GM12878 (cell line): ENCODE data around the gene RPL7L1. TPM values are rescaled to one million over a fixed set of nuclear protein-coding genes. Genes with fewer than 3 reads are reported as not detected.
A peak's percentile ranks its signal among the peaks of the same experiment; 100 is the strongest.

Source experiments
- ATAC-seq: fragments of 200-7000 bp; cut with Tn5 transposase; 3 replicates; pipeline ENCODE4 v1.9.1; 2020; ENCODE audit warnings: mild to moderate bottlenecking, moderate library complexity
- BruUV-seq: library from RNA; stranded (reverse); fragments of 400-500 nt; replicated peaks from 2 replicates; lab custom pipeline; 2021; lab: Mats Ljungman, UMichigan
- CTCF ChIA-PET: fragments of 300-600 bp; sonication (Branson Sonifier 250); formaldehyde crosslinking; extraction: SDS; loops from one replicate; lab custom pipeline; 2021; ENCODE audit warnings: inconsistent platforms; lab: Yijun Ruan, JAX
- POLR2A ChIA-PET: fragments of 350-600 bp; formaldehyde crosslinking; extraction: SDS; loops from one replicate; lab custom pipeline; 2021; ENCODE audit warnings: inconsistent platforms; lab: Charles Lee
- RAD21 ChIA-PET: fragments of 300-600 bp; sonication (Branson Sonifier 250); formaldehyde crosslinking; loops from one replicate; lab custom pipeline; 2023; ENCODE audit warnings: antibody characterized with exemption; ENCODE audit not compliant: unreplicated experiment; lab: Charles Lee
- SMC1A ChIA-PET: fragments of 300-600 bp; sonication (Branson Sonifier 250); formaldehyde crosslinking; loops from one replicate; lab custom pipeline; 2023; ENCODE audit not compliant: unreplicated experiment, uncharacterized antibody; lab: Charles Lee
- DNase-seq: peaks from one replicate; pipeline ENCODE4 v3.0.0-alpha.2; 2011; ENCODE audit warnings: low read depth, low spot score
- FAIRE-seq: peaks from 3 replicates; lab custom pipeline; 2011; peaks lifted over from hg19 to GRCh38; lab: Jason Lieb, UNC
- H2AFZ ChIP-seq: 2 replicates; pipeline ENCODE4 v1.6.0; 2011; ENCODE audit warnings: low read depth, low read length, control low read depth; ENCODE audit not compliant: control insufficient read depth
- H3K27ac ChIP-seq: 2 replicates; pipeline ENCODE4 v1.5.1; 2011; ENCODE audit warnings: control low read depth; ENCODE audit not compliant: control insufficient read depth, insufficient read depth
- H3K27me3 ChIP-seq, 2 experiments: replicated peaks in 1 of 2; 2 replicates each; pipeline versions ENCODE4 v1.6.0 to v1.6.1; 2011; ENCODE audit warnings: low read length in 1 of 2; ENCODE audit not compliant: control insufficient read depth in 2 of 2, insufficient read depth in 2 of 2
- H3K36me3 ChIP-seq, 2 experiments: 2 replicates each; pipeline ENCODE4 v1.5.1; 2011; ENCODE audit warnings: low read length in 1 of 2; ENCODE audit not compliant: control insufficient read depth in 2 of 2, insufficient read depth in 2 of 2
- H3K4me1 ChIP-seq: 2 replicates; pipeline ENCODE4 v1.6.1; 2011; ENCODE audit warnings: mild to moderate bottlenecking, low read length, moderate library complexity, mixed read lengths; ENCODE audit not compliant: control insufficient read depth, insufficient read depth
- H3K4me2 ChIP-seq: 2 replicates; pipeline ENCODE4 v1.6.0; 2011; ENCODE audit warnings: control low read depth; ENCODE audit not compliant: control insufficient read depth, insufficient read depth
- H3K4me3 ChIP-seq: fragments of 200-600 bp; sonication (generic); 2 replicates; pipeline ENCODE4 v1.5.1; 2016
- H3K79me2 ChIP-seq: 2 replicates; pipeline ENCODE4 v1.6.0; 2011; ENCODE audit warnings: low read length; ENCODE audit not compliant: control insufficient read depth, insufficient read depth
- H3K9ac ChIP-seq: 2 replicates; pipeline ENCODE4 v1.8.0; 2011; ENCODE audit warnings: low read length, control low read depth, mixed read lengths; ENCODE audit not compliant: control insufficient read depth, insufficient read depth
- H3K9me3 ChIP-seq: replicated peaks from 3 replicates; pipeline ENCODE4 v1.5.1; 2011; ENCODE audit warnings: mild to moderate bottlenecking, low read length; ENCODE audit not compliant: control insufficient read depth, insufficient read depth
- H4K20me1 ChIP-seq: 2 replicates; pipeline ENCODE4 v1.6.0; 2011; ENCODE audit not compliant: control insufficient read depth, insufficient read depth
- BCL11A ChIP-seq: IDR thresholded peaks from 2 replicates; pipeline ENCODE4 v1.6.1; 2011; ENCODE audit warnings: low read depth, low read length
- BCLAF1 ChIP-seq: fragments of 450-650 bp; IDR thresholded peaks from 2 replicates; pipeline ENCODE4 v1.6.1; 2017; ENCODE audit warnings: antibody characterized with exemption, mild to moderate bottlenecking, moderate library complexity
- CBX3 ChIP-seq: fragments of 200-600 bp; sonication (generic); IDR thresholded peaks from 2 replicates; pipeline ENCODE4 v1.6.1; 2016; ENCODE audit warnings: low read depth, borderline replicate concordance
- CREM ChIP-seq: IDR thresholded peaks from 2 replicates; pipeline ENCODE4 v1.6.1; 2014; ENCODE audit warnings: antibody characterized with exemption, low read depth
- EZH2 ChIP-seq: IDR thresholded peaks from 2 replicates; pipeline ENCODE4 v1.6.1; 2012; ENCODE audit warnings: low read depth, mild to moderate bottlenecking, control low read depth, inconsistent platforms, low read length, borderline replicate concordance; ENCODE audit not compliant: control insufficient read depth
- GATAD2B ChIP-seq: fragments of 450-650 bp; conservative IDR thresholded peaks from 2 replicates; pipeline ENCODE4 v1.6.1; 2017; ENCODE audit warnings: low read depth, mild to moderate bottlenecking, moderate library complexity
- HCFC1 ChIP-seq: fragments of 150-350 bp; IDR thresholded peaks from 2 replicates; pipeline ENCODE4 v1.6.1; 2014; ENCODE audit warnings: low read length
- MTA2 ChIP-seq: fragments of 450-650 bp; IDR thresholded peaks from 2 replicates; pipeline ENCODE4 v1.6.1; 2016; ENCODE audit warnings: low read depth, mild to moderate bottlenecking, moderate library complexity
- NBN ChIP-seq: fragments of 450-650 bp; IDR thresholded peaks from 2 replicates; pipeline ENCODE4 v1.6.1; 2016
- NFYB ChIP-seq: IDR thresholded peaks from 2 replicates; pipeline ENCODE4 v1.6.1; 2011; ENCODE audit warnings: low read depth, mild to moderate bottlenecking, low read length, improper control_type of control experiment, moderate library complexity; ENCODE audit not compliant: insufficient read depth
- NR2C2 ChIP-seq: IDR thresholded peaks from 2 replicates; pipeline ENCODE4 v1.6.1; 2011; ENCODE audit warnings: borderline replicate concordance, low read depth; ENCODE audit not compliant: control insufficient read depth, insufficient read length
- NR2F1 ChIP-seq: fragments of 450-650 bp; conservative IDR thresholded peaks from 2 replicates; pipeline ENCODE4 v1.6.1; 2017; ENCODE audit warnings: mild to moderate bottlenecking
- PML ChIP-seq: IDR thresholded peaks from 2 replicates; pipeline ENCODE4 v1.6.1; 2012; ENCODE audit warnings: low read length, inconsistent platforms
- POLR2A ChIP-seq: IDR thresholded peaks from 2 replicates; pipeline ENCODE4 v1.6.1; 2011; ENCODE audit warnings: low read depth, mild to moderate bottlenecking, low read length
- POLR2AphosphoS2 ChIP-seq: IDR thresholded peaks from 2 replicates; pipeline ENCODE4 v1.6.1; 2011; ENCODE audit warnings: low read depth, mild to moderate bottlenecking, low read length, improper control_type of control experiment, moderate library complexity
- RELA ChIP-seq: fragments of 450-650 bp; IDR thresholded peaks from 2 replicates; pipeline ENCODE4 v1.8.0; 2014; ENCODE audit warnings: borderline replicate concordance; ENCODE audit not compliant: partially characterized antibody
- STAT1 ChIP-seq: fragments of 450-650 bp; conservative IDR thresholded peaks from 2 replicates; pipeline ENCODE4 v1.6.1; 2014; ENCODE audit warnings: antibody characterized with exemption, mild to moderate bottlenecking
- SUPT20H ChIP-seq: IDR thresholded peaks from 2 replicates; pipeline ENCODE4 v1.6.1; 2011; ENCODE audit warnings: low read depth, mild to moderate bottlenecking, low read length, moderate library complexity, borderline replicate concordance; ENCODE audit not compliant: control insufficient read depth
- TAF1 ChIP-seq: IDR thresholded peaks from 2 replicates; pipeline ENCODE4 v1.6.1; 2011; ENCODE audit warnings: mild to moderate bottlenecking, low read depth, low read length, borderline replicate concordance
- ZNF274 ChIP-seq: IDR thresholded peaks from one replicate; pipeline ENCODE4 v1.8.0; 2011; ENCODE audit not compliant: insufficient read length, insufficient read depth
- WGBS: methylation state at CpG from one replicate; pipeline ENCODE4 v1.1.6; 2016; ENCODE audit warnings: low lambda C conversion rate; ENCODE audit not compliant: insufficient replicate concordance, insufficient coverage; ENCODE audit errors: missing lambda C conversion rate; 5-methylcytosine and 5-hydroxymethylcytosine counted together
- in situ Hi-C: fragments of 300-500 bp; cut with MboI; formaldehyde crosslinking; loops from 9 replicates; pipeline ENCODE4 v1.14.3; 2018; ENCODE audit warnings: mixed read lengths
- intact Hi-C: fragments of 100-400 bp; cut with micrococcal nuclease; formaldehyde crosslinking; loops from one replicate; pipeline ENCODE4 v1.14.2; 2022; ENCODE audit not compliant: unreplicated experiment
- polyA plus RNA-seq, 11 experiments: library from polyadenylated mRNA; depleted of rRNA in 4 of 11; unstranded in 6 of 11; stranded (reverse) in 5 of 11; fragments of >200 nt; fragmentation: Nextera tagmentation in 4 of 11; fragmentation: Illumina TruSeq in 1 of 11; extraction: Ambion mirVana in 4 of 11; extraction: Trizol in 1 of 11; gene quantifications; 1 replicate in 1 of 11; 2 replicates in 10 of 11; pipeline versions ENCODE4 v1.2.1 to v1.2.3, GENCODE V29; 2011 to 2016; ENCODE audit warnings: inconsistent platforms in 2 of 11, missing spikeins in 2 of 11, low read depth in 1 of 11
- total RNA-seq, 4 experiments: library from RNA; depleted of rRNA in 3 of 4; stranded (reverse); fragments of >200 nt in 3 of 4; fragmentation: Illumina TruSeq in 1 of 4; extraction: Trizol in 1 of 4; gene quantifications; 2 replicates each; pipeline versions ENCODE4 v1.2.1 to v1.2.3, GENCODE V29; 2013 to 2021

The RPL7L1 gene
- total and polyA plus RNA-seq, 10 of the 15 experiments (the other 5 are each of a cell fraction or from before 2014, with no cell fraction given) = 54.1 to 154 (median 104) TPM

- ChIA-PET SMC1A (interaction anchor here (2.3 kb wide), 1 partner anchor 11 kb away, joined by 9 read pairs; the partner anchor contains the start of gene RPL7L1), CTCF (interaction anchor here (0.6 to 1.8 kb wide), 4 partner anchors 9 to 229 kb away, joined by 3 to 8 read pairs (median 4); partner anchors contain the start of gene CNPY3), RAD21 (interaction anchor here (1.0 to 3.1 kb wide), 5 partner anchors 11 to 229 kb away, joined by 3 to 9 read pairs (median 4); partner anchors contain the start of genes BICRAL and RPL7L1), POLR2A (interaction anchor here (0.6 to 2.3 kb wide), 4 partner anchors 11 to 145 kb away, joined by 3 to 16 read pairs (median 4); partner anchors contain the start of genes PPP2R5D, RPL7L1 and TBCC)
- Histone ChIP-seq H3K79me2 (peaks cover 4% of the 10 kb centered on the region; the same call in 1 of the 2 replicates), H3K4me1 (peaks cover 15% of the 10 kb centered on the region), H2AFZ (peak overlapping the region; percentile 97), H3K9ac (peak overlapping the region; percentile 97), H3K27ac (peak overlapping the region; percentile 88), H3K4me3 (peak overlapping the region; percentile 85), H4K20me1 (no peaks in the 10 kb centered on the region), H3K4me2 (peak overlapping the region; percentile 83), H3K36me3 (peaks cover 5% of the 10 kb centered on the region in 2 experiments), H3K9me3 (no peaks in the 10 kb centered on the region), H3K27me3 (no peaks in the 10 kb centered on the region)
- TSS peak; percentile 98 for BruUV-seq
- intact Hi-C loops = loop anchor here (2.0 to 5.0 kb wide), 2 partner anchors 108 to 144 kb away; partner anchors contain the start of genes BICRAL and TBCC
- in situ Hi-C loops = no loop called here
- peak; percentile 62 for FAIRE-seq
- peak; percentile 95 for ATAC-seq
- 1% methylated on average over 63 of the region's 63 CpGs for WGBS
- peak; percentile 89 for DNase-seq
- TF ChIP-seq NR2F1 = 0 out of 2 replicates have a peak, but pooled peaks have one; percentile 48
- TF ChIP-seq POLR2AphosphoS2 = peak; percentile 96
- no peak for TF ChIP-seq EZH2
- TF ChIP-seq PML = no peak; the same call in 1 of the 2 replicates
- TF ChIP-seq GATAD2B = peak; percentile 78; the same call in 1 of the 2 replicates
- no peak for TF ChIP-seq ZNF274
- peak; percentile 98 for TF ChIP-seq POLR2A
- peak; percentile 49; the same call in 1 of the 2 replicates for TF ChIP-seq MTA2
- peak; percentile 49 for TF ChIP-seq HCFC1
- peak; percentile 89 for TF ChIP-seq BCLAF1
- no peak for TF ChIP-seq NR2C2
- no peak for TF ChIP-seq BCL11A
- TF ChIP-seq RELA = peak; percentile 78
- peak; percentile 95 for TF ChIP-seq NBN
- no peak for TF ChIP-seq CBX3
- TF ChIP-seq NFYB = no peak
- TF ChIP-seq SUPT20H = no peak
- TF ChIP-seq CREM = peak; percentile 60; the same call in 1 of the 2 replicates
- peak; percentile 88; the same call in 1 of the 2 replicates for TF ChIP-seq TAF1
- TF ChIP-seq STAT1 = peak; percentile 88; the same call in 1 of the 2 replicates
Observed at GRCh38 chr6:42890311-42891198, 11.1 kb downstream of the RPL7L1 start.
